OCI-LY7 (cell line): ENCODE measurements around the gene SNX10. TPM values are rescaled to one million over a fixed set of nuclear protein-coding genes. Genes with fewer than 3 reads are reported as not detected.

Experiments
- BruUV-seq: library from RNA; stranded (reverse); fragments of 400-500 nt; replicated peaks from 2 replicates; lab custom pipeline; 2021; lab: Mats Ljungman, UMichigan
- CTCF ChIA-PET: fragments of 300-600 bp; sonication (Branson Sonifier 250); formaldehyde crosslinking; loops from one replicate; lab custom pipeline; 2022; ENCODE audit warnings: antibody characterized with exemption; ENCODE audit not compliant: unreplicated experiment; lab: Charles Lee
- POLR2A ChIA-PET: fragments of 300-600 bp; sonication (Branson Sonifier 250); formaldehyde crosslinking; loops from one replicate; lab custom pipeline; 2022; ENCODE audit warnings: antibody characterized with exemption; lab: Charles Lee
- DNase-seq: peaks from one replicate; pipeline ENCODE4 v3.0.0-alpha.2; 2015; ENCODE audit warnings: low spot score
- H2AFZ ChIP-seq: fragments of 200-600 bp; sonication (generic), shearing (Covaris generic); 2 replicates; pipeline ENCODE4 v1.6.1; 2014; ENCODE audit warnings: mild to moderate bottlenecking, antibody characterized with exemption, low read length, moderate library complexity
- H3K27ac ChIP-seq: fragments of 200-600 bp; sonication (generic); 2 replicates; pipeline ENCODE4 v1.5.1; 2014; ENCODE audit warnings: mixed run types, low read depth, mild to moderate bottlenecking, moderate library complexity, low read length, inconsistent platforms; ENCODE audit not compliant: poor library complexity, severe bottlenecking
- H3K36me3 ChIP-seq: fragments of 200-600 bp; sonication (generic); 2 replicates; pipeline ENCODE4 v1.6.1; 2014; ENCODE audit warnings: mild to moderate bottlenecking, antibody characterized with exemption, low read length, moderate library complexity, mixed read lengths; ENCODE audit not compliant: insufficient read depth
- H3K4me1 ChIP-seq: fragments of 200-600 bp; sonication (generic); 2 replicates; pipeline ENCODE4 v1.5.1; 2014; ENCODE audit warnings: mild to moderate bottlenecking, low read length; ENCODE audit not compliant: insufficient read depth, poor library complexity, severe bottlenecking
- H3K4me2 ChIP-seq: fragments of 200-600 bp; sonication (generic); 2 replicates; pipeline ENCODE4 v1.6.1; 2014; ENCODE audit warnings: mild to moderate bottlenecking, low read length
- H3K4me3 ChIP-seq: fragments of 200-600 bp; sonication (generic); 2 replicates; pipeline ENCODE4 v1.5.1; 2014; ENCODE audit warnings: mild to moderate bottlenecking, low read depth, low read length; ENCODE audit not compliant: poor library complexity, severe bottlenecking
- H3K79me2 ChIP-seq: fragments of 200-600 bp; sonication (generic); 2 replicates; pipeline ENCODE4 v1.6.1; 2016; ENCODE audit warnings: low read depth, mild to moderate bottlenecking, low read length, moderate library complexity, mixed read lengths; ENCODE audit not compliant: insufficient read depth
- H3K9me2 ChIP-seq: fragments of 200-600 bp; sonication (generic); 2 replicates; pipeline ENCODE4 v1.6.1; 2016; ENCODE audit warnings: mild to moderate bottlenecking, low read length, mixed read lengths; ENCODE audit not compliant: insufficient read depth
- H3K9me3 ChIP-seq: fragments of 200-600 bp; sonication (generic); 2 replicates; pipeline ENCODE4 v1.6.1; 2014; ENCODE audit warnings: mild to moderate bottlenecking, mixed run types, low read length, mixed read lengths
- H4K20me1 ChIP-seq: fragments of 200-600 bp; sonication (generic); 2 replicates; pipeline ENCODE4 v1.6.1; 2014; ENCODE audit warnings: mild to moderate bottlenecking, antibody characterized with exemption, low read length, moderate library complexity, mixed read lengths; ENCODE audit not compliant: insufficient read depth
- CTCF ChIP-seq: fragments of 200-600 bp; sonication (generic); conservative IDR thresholded peaks from 2 replicates; pipeline ENCODE4 v1.5.1; 2014; ENCODE audit warnings: mild to moderate bottlenecking, antibody characterized with exemption, low read length, moderate library complexity, mixed read lengths
- EZH2phosphoT487 ChIP-seq: fragments of 200-600 bp; sonication (generic); IDR thresholded peaks from 2 replicates; pipeline ENCODE4 v1.6.1; 2018; ENCODE audit warnings: low read depth, borderline replicate concordance, mild to moderate bottlenecking, mixed run types, antibody characterized with exemption, low read length, moderate library complexity, mixed read lengths
- intact Hi-C: fragments of 100-400 bp; cut with micrococcal nuclease; formaldehyde crosslinking; loops from one replicate; pipeline ENCODE4 v1.10.0; 2022; ENCODE audit not compliant: unreplicated experiment
- total RNA-seq, 2 experiments: library from RNA; depleted of rRNA in 1 of 2; stranded (reverse); fragments of >200 nt in 1 of 2; shearing (Covaris generic) in 1 of 2; gene quantifications; 2 replicates each; pipeline ENCODE4 v1.2.3, GENCODE V29; 2014 to 2022

The SNX10 gene
- total RNA-seq, 2 experiments from 2014 or later = 14.3 to 32.9 TPM

- peaks cover 12% of the 10 kb centered on the region; the same call in 1 of the 2 replicates for H3K9me3 ChIP-seq
- H3K4me3 ChIP-seq = no peak overlapping the region
- H3K9me2 ChIP-seq = no peaks in the 10 kb centered on the region
- TF ChIP-seq CTCF (no peak), EZH2phosphoT487 (no peak)
- H3K27ac ChIP-seq = no peak overlapping the region
- POLR2A ChIA-PET = interaction anchor here (0.6 kb wide), 1 partner anchor 57 kb away, joined by 9 read pairs; no protein-coding TSS in a partner anchor
- intact Hi-C loops = no loop called here
- H4K20me1 ChIP-seq = no peaks in the 10 kb centered on the region
- no TSS peak for BruUV-seq
- H3K4me2 ChIP-seq = no peak overlapping the region
- H2AFZ ChIP-seq = no peak overlapping the region
- no peaks in the 10 kb centered on the region for H3K79me2 ChIP-seq
- no peaks in the 10 kb centered on the region for H3K36me3 ChIP-seq
- DNase-seq = no peak
- no peaks in the 10 kb centered on the region for H3K4me1 ChIP-seq
- CTCF ChIA-PET = no interaction called here
These were observed 26.1 kb upstream of the SNX10 start for GRCh38 chr7:26265499-26266075.

- H3K79me2 ChIP-seq = no peaks in the 10 kb centered on the region
- intact Hi-C loops = no loop called here
- no peak overlapping the region for H3K4me2 ChIP-seq
- POLR2A ChIA-PET = interaction anchor here (0.6 to 1.1 kb wide), 4 partner anchors 13 to 323 kb away, joined by 3 read pairs; no protein-coding TSS in a partner anchor
- H3K4me3 ChIP-seq = no peak overlapping the region
- no TSS peak for BruUV-seq
- no peak for DNase-seq
- no peak overlapping the region for H2AFZ ChIP-seq
- CTCF ChIA-PET = no interaction called here
- no peaks in the 10 kb centered on the region for H4K20me1 ChIP-seq
- no peaks in the 10 kb centered on the region for H3K36me3 ChIP-seq
- TF ChIP-seq EZH2phosphoT487 (no peak), CTCF (no peak)
- no peaks in the 10 kb centered on the region for H3K9me2 ChIP-seq
- H3K9me3 ChIP-seq = peaks cover 12% of the 10 kb centered on the region; the same call in 1 of the 2 replicates
- no peaks in the 10 kb centered on the region for H3K4me1 ChIP-seq
- no peak overlapping the region for H3K27ac ChIP-seq
These were observed 24.0 kb upstream of the SNX10 start for GRCh38 chr7:26267601-26268166.

- CTCF ChIA-PET = no interaction called here
- intact Hi-C loops = loop anchor here (5.0 kb wide), 3 partner anchors 227 to 392 kb away; no protein-coding TSS in a partner anchor
These were observed 16.4 kb upstream of the SNX10 start for GRCh38 chr7:26275213-26275612.

More at GRCh38 chr7:26275213-26275612, 16.4 kb upstream of the SNX10 start:
- Histone ChIP-seq H3K79me2 (no peaks in the 10 kb centered on the region), H3K4me1 (no peaks in the 10 kb centered on the region), H3K4me2 (no peak overlapping the region), H3K36me3 (no peaks in the 10 kb centered on the region), H2AFZ (no peak overlapping the region), H4K20me1 (no peaks in the 10 kb centered on the region), H3K27ac (no peak overlapping the region), H3K9me3 (no peaks in the 10 kb centered on the region), H3K9me2 (no peaks in the 10 kb centered on the region), H3K4me3 (no peak overlapping the region)
- POLR2A ChIA-PET = interaction anchor here (0.7 kb wide), 1 partner anchor 87 kb away, joined by 5 read pairs; no protein-coding TSS in a partner anchor
- DNase-seq = no peak
- TF ChIP-seq EZH2phosphoT487 (no peak), CTCF (no peak)
- BruUV-seq = no TSS peak
